GM12878 (cell line): ENCODE data around the gene GLI2. TPM values are rescaled to one million over a fixed set of nuclear protein-coding genes. Genes with fewer than 3 reads are reported as not detected.

Experiments used
- ATAC-seq: fragments of 200-7000 bp; cut with Tn5 transposase; 3 replicates; pipeline ENCODE4 v1.9.1; 2020; ENCODE audit warnings: mild to moderate bottlenecking, moderate library complexity
- BruUV-seq: library from RNA; stranded (reverse); fragments of 400-500 nt; replicated peaks from 2 replicates; lab custom pipeline; 2021; lab: Mats Ljungman, UMichigan
- CTCF ChIA-PET: fragments of 300-600 bp; sonication (Branson Sonifier 250); formaldehyde crosslinking; extraction: SDS; loops from one replicate; lab custom pipeline; 2021; ENCODE audit warnings: inconsistent platforms; lab: Yijun Ruan, JAX
- POLR2A ChIA-PET: fragments of 350-600 bp; formaldehyde crosslinking; extraction: SDS; loops from one replicate; lab custom pipeline; 2021; ENCODE audit warnings: inconsistent platforms; lab: Charles Lee
- RAD21 ChIA-PET: fragments of 300-600 bp; sonication (Branson Sonifier 250); formaldehyde crosslinking; loops from one replicate; lab custom pipeline; 2023; ENCODE audit warnings: antibody characterized with exemption; ENCODE audit not compliant: unreplicated experiment; lab: Charles Lee
- SMC1A ChIA-PET: fragments of 300-600 bp; sonication (Branson Sonifier 250); formaldehyde crosslinking; loops from one replicate; lab custom pipeline; 2023; ENCODE audit not compliant: unreplicated experiment, uncharacterized antibody; lab: Charles Lee
- DNase-seq: peaks from one replicate; pipeline ENCODE4 v3.0.0-alpha.2; 2011; ENCODE audit warnings: low read depth, low spot score
- FAIRE-seq: peaks from 3 replicates; lab custom pipeline; 2011; peaks lifted over from hg19 to GRCh38; lab: Jason Lieb, UNC
- H2AFZ ChIP-seq: 2 replicates; pipeline ENCODE4 v1.6.0; 2011; ENCODE audit warnings: low read depth, low read length, control low read depth; ENCODE audit not compliant: control insufficient read depth
- H3K27ac ChIP-seq: 2 replicates; pipeline ENCODE4 v1.5.1; 2011; ENCODE audit warnings: control low read depth; ENCODE audit not compliant: control insufficient read depth, insufficient read depth
- H3K27me3 ChIP-seq, 2 experiments: replicated peaks in 1 of 2; 2 replicates each; pipeline versions ENCODE4 v1.6.0 to v1.6.1; 2011; ENCODE audit warnings: low read length in 1 of 2; ENCODE audit not compliant: control insufficient read depth in 2 of 2, insufficient read depth in 2 of 2
- H3K36me3 ChIP-seq, 2 experiments: 2 replicates each; pipeline ENCODE4 v1.5.1; 2011; ENCODE audit warnings: low read length in 1 of 2; ENCODE audit not compliant: control insufficient read depth in 2 of 2, insufficient read depth in 2 of 2
- H3K4me1 ChIP-seq: 2 replicates; pipeline ENCODE4 v1.6.1; 2011; ENCODE audit warnings: mild to moderate bottlenecking, low read length, moderate library complexity, mixed read lengths; ENCODE audit not compliant: control insufficient read depth, insufficient read depth
- H3K4me2 ChIP-seq: 2 replicates; pipeline ENCODE4 v1.6.0; 2011; ENCODE audit warnings: control low read depth; ENCODE audit not compliant: control insufficient read depth, insufficient read depth
- H3K4me3 ChIP-seq: fragments of 200-600 bp; sonication (generic); 2 replicates; pipeline ENCODE4 v1.5.1; 2016
- H3K79me2 ChIP-seq: 2 replicates; pipeline ENCODE4 v1.6.0; 2011; ENCODE audit warnings: low read length; ENCODE audit not compliant: control insufficient read depth, insufficient read depth
- H3K9ac ChIP-seq: 2 replicates; pipeline ENCODE4 v1.8.0; 2011; ENCODE audit warnings: low read length, control low read depth, mixed read lengths; ENCODE audit not compliant: control insufficient read depth, insufficient read depth
- H3K9me3 ChIP-seq: replicated peaks from 3 replicates; pipeline ENCODE4 v1.5.1; 2011; ENCODE audit warnings: mild to moderate bottlenecking, low read length; ENCODE audit not compliant: control insufficient read depth, insufficient read depth
- H4K20me1 ChIP-seq: 2 replicates; pipeline ENCODE4 v1.6.0; 2011; ENCODE audit not compliant: control insufficient read depth, insufficient read depth
- BACH1 ChIP-seq: fragments of 450-650 bp; IDR thresholded peaks from 2 replicates; pipeline ENCODE4 v1.6.1; 2017; ENCODE audit warnings: mild to moderate bottlenecking, borderline replicate concordance
- BCLAF1 ChIP-seq: fragments of 450-650 bp; IDR thresholded peaks from 2 replicates; pipeline ENCODE4 v1.6.1; 2017; ENCODE audit warnings: antibody characterized with exemption, mild to moderate bottlenecking, moderate library complexity
- CBFB ChIP-seq: IDR thresholded peaks from 2 replicates; pipeline ENCODE4 v1.6.1; 2016; ENCODE audit warnings: antibody characterized with exemption, low read depth
- CHD1 ChIP-seq: IDR thresholded peaks from 2 replicates; pipeline ENCODE4 v1.6.1; 2012; ENCODE audit warnings: low read depth, low read length, improper control_type of control experiment
- E4F1 ChIP-seq: fragments of 450-650 bp; IDR thresholded peaks from 2 replicates; pipeline ENCODE4 v1.6.1; 2018; ENCODE audit warnings: borderline replicate concordance, mild to moderate bottlenecking; ENCODE audit not compliant: partially characterized antibody
- ETV6 ChIP-seq, 2 experiments: fragments of 450-650 bp in 1 of 2; IDR thresholded peaks in 1 of 2; conservative IDR thresholded peaks in 1 of 2; 2 replicates each; pipeline ENCODE4 v1.6.1; 2014; ENCODE audit warnings: antibody characterized with exemption in 1 of 2, borderline replicate concordance in 1 of 2, low read depth in 1 of 2, mild to moderate bottlenecking in 1 of 2, moderate library complexity in 1 of 2
- GATAD2B ChIP-seq: fragments of 450-650 bp; conservative IDR thresholded peaks from 2 replicates; pipeline ENCODE4 v1.6.1; 2017; ENCODE audit warnings: low read depth, mild to moderate bottlenecking, moderate library complexity
- MTA3 ChIP-seq: IDR thresholded peaks from 2 replicates; pipeline ENCODE4 v1.6.1; 2012; ENCODE audit warnings: low read length, inconsistent platforms, borderline replicate concordance
- MXI1 ChIP-seq: fragments of 150-350 bp; IDR thresholded peaks from 2 replicates; pipeline ENCODE4 v1.6.1; 2011; ENCODE audit warnings: low read depth, mild to moderate bottlenecking, inconsistent platforms, low read length, improper control_type of control experiment
- NR2C1 ChIP-seq: fragments of 450-650 bp; IDR thresholded peaks from 2 replicates; pipeline ENCODE4 v1.6.1; 2017; ENCODE audit warnings: antibody characterized with exemption, mild to moderate bottlenecking, moderate library complexity
- PML ChIP-seq: IDR thresholded peaks from 2 replicates; pipeline ENCODE4 v1.6.1; 2012; ENCODE audit warnings: low read length, inconsistent platforms
- POLR2A ChIP-seq: IDR thresholded peaks from 2 replicates; pipeline ENCODE4 v1.6.1; 2011; ENCODE audit warnings: low read depth, mild to moderate bottlenecking, low read length
- SP1 ChIP-seq: IDR thresholded peaks from one replicate; pipeline ENCODE4 v1.6.1; 2011; ENCODE audit warnings: low read depth, low read length
- TBL1XR1 ChIP-seq: IDR thresholded peaks from 2 replicates; pipeline ENCODE4 v1.6.1; 2012; ENCODE audit warnings: low read depth, low read length, improper control_type of control experiment
- ZNF384 ChIP-seq: IDR thresholded peaks from 2 replicates; pipeline ENCODE4 v1.6.1; 2012; ENCODE audit warnings: low read depth, mild to moderate bottlenecking, low read length, improper control_type of control experiment, borderline replicate concordance
- WGBS: methylation state at CpG from one replicate; pipeline ENCODE4 v1.1.6; 2016; ENCODE audit warnings: low lambda C conversion rate; ENCODE audit not compliant: insufficient replicate concordance, insufficient coverage; ENCODE audit errors: missing lambda C conversion rate; 5-methylcytosine and 5-hydroxymethylcytosine counted together
- in situ Hi-C: fragments of 300-500 bp; cut with MboI; formaldehyde crosslinking; loops from 9 replicates; pipeline ENCODE4 v1.14.3; 2018; ENCODE audit warnings: mixed read lengths
- intact Hi-C: fragments of 100-400 bp; cut with micrococcal nuclease; formaldehyde crosslinking; loops from one replicate; pipeline ENCODE4 v1.14.2; 2022; ENCODE audit not compliant: unreplicated experiment
- polyA plus RNA-seq, 11 experiments: library from polyadenylated mRNA; depleted of rRNA in 4 of 11; unstranded in 6 of 11; stranded (reverse) in 5 of 11; fragments of >200 nt; fragmentation: Nextera tagmentation in 4 of 11; fragmentation: Illumina TruSeq in 1 of 11; extraction: Ambion mirVana in 4 of 11; extraction: Trizol in 1 of 11; gene quantifications; 1 replicate in 1 of 11; 2 replicates in 10 of 11; pipeline versions ENCODE4 v1.2.1 to v1.2.3, GENCODE V29; 2011 to 2016; ENCODE audit warnings: inconsistent platforms in 2 of 11, missing spikeins in 2 of 11, low read depth in 1 of 11
- total RNA-seq, 4 experiments: library from RNA; depleted of rRNA in 3 of 4; stranded (reverse); fragments of >200 nt in 3 of 4; fragmentation: Illumina TruSeq in 1 of 4; extraction: Trizol in 1 of 4; gene quantifications; 2 replicates each; pipeline versions ENCODE4 v1.2.1 to v1.2.3, GENCODE V29; 2013 to 2021
- TF ChIP-seq, protein P1 (sequence below): IDR thresholded peaks from 2 replicates; pipeline ENCODE4 v1.6.1; 2012; ENCODE audit warnings: mild to moderate bottlenecking, low read depth, low read length

Gene GLI2
- total and polyA plus RNA-seq, 10 of the 15 experiments (the other 5 are each of a cell fraction or from before 2014, with no cell fraction given), result 0.01 TPM; not detected in 9

DNA sequence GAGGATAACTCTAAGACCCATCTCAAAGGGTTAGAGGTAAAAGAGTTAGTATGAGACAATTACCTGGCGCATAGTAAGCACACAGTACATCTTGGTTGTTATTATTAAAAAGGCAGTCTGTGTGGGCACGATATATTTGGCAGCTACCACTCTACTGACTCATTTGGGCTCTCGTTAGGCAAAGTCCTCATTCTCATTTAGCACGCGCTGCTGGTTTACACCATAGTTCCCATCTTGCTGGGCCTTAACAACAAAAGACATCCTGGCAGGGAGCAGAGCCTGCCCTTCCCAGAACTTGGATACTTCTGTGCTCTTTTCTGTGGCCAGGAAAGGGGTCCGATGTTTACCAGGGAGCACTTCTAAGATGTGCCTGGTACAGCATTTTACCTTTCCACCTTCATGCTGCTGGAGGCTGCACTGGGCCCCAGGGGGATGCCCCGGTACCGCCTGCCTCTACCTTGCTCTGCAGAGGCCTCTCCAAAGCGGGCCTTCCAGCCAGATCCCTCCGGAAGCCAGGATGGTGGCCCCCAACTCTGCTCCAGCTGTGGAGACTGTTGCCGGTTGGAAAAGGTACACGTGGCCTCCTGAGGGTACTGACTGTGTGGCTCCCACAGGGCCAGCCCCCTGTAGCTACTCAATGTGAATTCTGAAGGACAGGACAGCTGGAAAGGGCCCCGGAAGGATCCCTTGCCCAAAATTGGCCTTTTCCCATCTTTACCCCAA is 15.0 kb downstream of the GLI2 start:
- no peak for ATAC-seq
- Histone ChIP-seq H3K4me3 (no peak overlapping the region), H2AFZ (no peak overlapping the region), H3K4me2 (no peak overlapping the region), H3K79me2 (no peaks in the 10 kb centered on the region), H3K4me1 (no peaks in the 10 kb centered on the region), H3K27me3 (peaks cover 1 to 3% of the 10 kb centered on the region in 2 experiments; a peak in 3 of 4 replicates), H4K20me1 (no peaks in the 10 kb centered on the region), H3K9ac (no peak overlapping the region), H3K27ac (no peak overlapping the region), H3K9me3 (no peaks in the 10 kb centered on the region), H3K36me3 (no peaks in the 10 kb centered on the region)
- POLR2A ChIA-PET, result no interaction called here
- intact Hi-C loops, result no loop called here
- FAIRE-seq, result no peak
- RAD21 ChIA-PET, result interaction anchor here (0.5 kb wide), 1 partner anchor 78 kb away, joined by 3 read pairs; no protein-coding TSS in a partner anchor
- BruUV-seq, result no TSS peak
- WGBS, result 5% methylated on average over 13 of the region's 13 CpGs
- in situ Hi-C loops, result no loop called here
- SMC1A ChIA-PET, result no interaction called here
- CTCF ChIA-PET, result no interaction called here
- DNase-seq, result no peak
- TF ChIP-seq BACH1 (no peak), POLR2A (no peak), BCLAF1 (no peak), SP1 (no peak), PML (no peak), CHD1 (no peak), ZNF384 (no peak), GATAD2B (no peak), MXI1 (no peak), TBL1XR1 (no peak), ETV6 (conservative IDR thresholded peaks at IDR 0.05 in 1 of 2, IDR thresholded peaks at IDR 0.05 in 1 of 2; ENCODE audit: borderline replicate concordance in 1 of 2, low read depth in 1 of 2) (no peak), NR2C1 (no peak), MTA3 (no peak), CBFB (no peak), E4F1 (no peak)
- TF ChIP-seq, protein P1, sequence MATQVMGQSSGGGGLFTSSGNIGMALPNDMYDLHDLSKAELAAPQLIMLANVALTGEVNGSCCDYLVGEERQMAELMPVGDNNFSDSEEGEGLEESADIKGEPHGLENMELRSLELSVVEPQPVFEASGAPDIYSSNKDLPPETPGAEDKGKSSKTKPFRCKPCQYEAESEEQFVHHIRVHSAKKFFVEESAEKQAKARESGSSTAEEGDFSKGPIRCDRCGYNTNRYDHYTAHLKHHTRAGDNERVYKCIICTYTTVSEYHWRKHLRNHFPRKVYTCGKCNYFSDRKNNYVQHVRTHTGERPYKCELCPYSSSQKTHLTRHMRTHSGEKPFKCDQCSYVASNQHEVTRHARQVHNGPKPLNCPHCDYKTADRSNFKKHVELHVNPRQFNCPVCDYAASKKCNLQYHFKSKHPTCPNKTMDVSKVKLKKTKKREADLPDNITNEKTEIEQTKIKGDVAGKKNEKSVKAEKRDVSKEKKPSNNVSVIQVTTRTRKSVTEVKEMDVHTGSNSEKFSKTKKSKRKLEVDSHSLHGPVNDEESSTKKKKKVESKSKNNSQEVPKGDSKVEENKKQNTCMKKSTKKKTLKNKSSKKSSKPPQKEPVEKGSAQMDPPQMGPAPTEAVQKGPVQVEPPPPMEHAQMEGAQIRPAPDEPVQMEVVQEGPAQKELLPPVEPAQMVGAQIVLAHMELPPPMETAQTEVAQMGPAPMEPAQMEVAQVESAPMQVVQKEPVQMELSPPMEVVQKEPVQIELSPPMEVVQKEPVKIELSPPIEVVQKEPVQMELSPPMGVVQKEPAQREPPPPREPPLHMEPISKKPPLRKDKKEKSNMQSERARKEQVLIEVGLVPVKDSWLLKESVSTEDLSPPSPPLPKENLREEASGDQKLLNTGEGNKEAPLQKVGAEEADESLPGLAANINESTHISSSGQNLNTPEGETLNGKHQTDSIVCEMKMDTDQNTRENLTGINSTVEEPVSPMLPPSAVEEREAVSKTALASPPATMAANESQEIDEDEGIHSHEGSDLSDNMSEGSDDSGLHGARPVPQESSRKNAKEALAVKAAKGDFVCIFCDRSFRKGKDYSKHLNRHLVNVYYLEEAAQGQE, result no peak
